GM18502 (cell line): ENCODE data around the gene FARP2.
"Not testable (repeated sequence)": the region's sequence is repeated elsewhere in the genome, so short reads cannot be mapped to it uniquely, and the experiment has no call there.

Source experiments
- ATAC-seq: cut with Tn5 transposase; IDR thresholded peaks from one replicate; pipeline ENCODE4 v1.9.1; 2021; ENCODE audit warnings: mild to moderate bottlenecking; ENCODE audit not compliant: unreplicated experiment, poor library complexity

Gene FARP2

GRCh38 chr2:241359481-241360045 lies 3.5 kb downstream of the FARP2 start:
- ATAC-seq = no peak

- ATAC-seq = no peak
Measured at GRCh38 chr2:241363426-241363825, 7.3 kb downstream of the FARP2 start.

GRCh38 chr2:241364781-241365180 lies 8.7 kb downstream of the FARP2 start:
- no peak for ATAC-seq

- ATAC-seq = no peak
Measured at GRCh38 chr2:241366678-241367077, 10.6 kb downstream of the FARP2 start.

GRCh38 chr2:241368643-241369042 lies 12.6 kb downstream of the FARP2 start:
- ATAC-seq = no peak

GRCh38 chr2:241372361-241372992 lies 16.4 kb downstream of the FARP2 start:
- no peak for ATAC-seq

- no peak for ATAC-seq
Measured at GRCh38 chr2:241373446-241373845, 17.4 kb downstream of the FARP2 start.

- not testable (repeated sequence) for ATAC-seq
Measured at GRCh38 chr2:241373906-241374305, 17.8 kb downstream of the FARP2 start.

GRCh38 chr2:241375300-241375699 lies 19.2 kb downstream of the FARP2 start:
- ATAC-seq = no peak

GRCh38 chr2:241376808-241377207 lies 20.7 kb downstream of the FARP2 start:
- no peak for ATAC-seq

GRCh38 chr2:241378816-241379215 lies 22.7 kb downstream of the FARP2 start:
- no peak for ATAC-seq

- ATAC-seq = no peak
Measured at GRCh38 chr2:241379481-241380480, 23.7 kb downstream of the FARP2 start.

GRCh38 chr2:241381872-241382271 lies 25.8 kb downstream of the FARP2 start:
- ATAC-seq = no peak

- not testable (repeated sequence) for ATAC-seq
Measured at GRCh38 chr2:241385450-241385849, 29.4 kb downstream of the FARP2 start.

- no peak for ATAC-seq
Measured at GRCh38 chr2:241386519-241386918, 30.4 kb downstream of the FARP2 start.

- ATAC-seq = no peak
Measured at GRCh38 chr2:241389697-241390096, 33.6 kb downstream of the FARP2 start.

GRCh38 chr2:241390301-241391206 lies 34.5 kb downstream of the FARP2 start:
- ATAC-seq = no peak

GRCh38 chr2:241391892-241392665 lies 36.0 kb downstream of the FARP2 start:
- no peak for ATAC-seq

- ATAC-seq = not testable (repeated sequence)
Measured at GRCh38 chr2:241392753-241393152, 36.7 kb downstream of the FARP2 start.
